Measurements from ENCODE around the gene ETV3. TPM values are rescaled to one million over a fixed set of nuclear protein-coding genes. Genes with fewer than 3 reads are reported as not detected.

ETV3 gene
- total RNA-seq, 4 donors from 2014 or later = 4.4 to 30.1 (median 19.6) TPM

- no peak overlapping the region for H3K4me3 ChIP-seq
- intact Hi-C loops (cut with DNase I; ENCODE audit: low total_unique reads) = no loop called here
Observed at GRCh38 chr1:157144509-157144908, 6.3 kb upstream of the ETV3 start.

GRCh38 chr1:157142765-157143423, 4.7 kb upstream of the ETV3 start:
- H3K27me3 ChIP-seq = no peaks in the 10 kb centered on the region
- DNase-seq = no peak
- no peaks in the 10 kb centered on the region for H3K4me1 ChIP-seq
- H3K27ac ChIP-seq = no peak overlapping the region
- intact Hi-C loops (cut with DNase I; ENCODE audit: low total_unique reads) = no loop called here
- TF ChIP-seq POLR2A (IDR thresholded peaks at IDR 0.05) = no peak
- no peak for TF ChIP-seq CTCF (IDR thresholded peaks at IDR 0.05)
- H3K4me3 ChIP-seq = no peak overlapping the region
- H3K9me3 ChIP-seq = no peaks in the 10 kb centered on the region
- no peaks in the 10 kb centered on the region for H3K36me3 ChIP-seq

More at GRCh38 chr1:157144509-157144908, 6.3 kb upstream of the ETV3 start:
- H3K36me3 ChIP-seq = no peaks in the 10 kb centered on the region
- H3K9me3 ChIP-seq = no peaks in the 10 kb centered on the region
- no peaks in the 10 kb centered on the region for H3K27me3 ChIP-seq
- H3K27ac ChIP-seq = no peak overlapping the region
- H3K4me1 ChIP-seq = no peaks in the 10 kb centered on the region
- TF ChIP-seq POLR2A (IDR thresholded peaks at IDR 0.05) (no peak), CTCF (IDR thresholded peaks at IDR 0.05) (no peak)
- no peak for DNase-seq

- no peaks in the 10 kb centered on the region for H3K9me3 ChIP-seq
- no peak overlapping the region for H3K4me3 ChIP-seq
- peaks cover 0 to under 1% of the 10 kb centered on the region in 2 donors for H3K4me1 ChIP-seq
- intact Hi-C loops (cut with DNase I; ENCODE audit: low total_unique reads) = no loop called here
- no peaks in the 10 kb centered on the region for H3K27me3 ChIP-seq
- H3K27ac ChIP-seq = no peak overlapping the region
- TF ChIP-seq POLR2A (IDR thresholded peaks at IDR 0.05) (no peak), CTCF (IDR thresholded peaks at IDR 0.05) (no peak)
- DNase-seq = no peak
- H3K36me3 ChIP-seq = no peaks in the 10 kb centered on the region
Observed at GRCh38 chr1:157142201-157142600, 4.0 kb upstream of the ETV3 start.

GRCh38 chr1:157141212-157141855, 3.1 kb upstream of the ETV3 start:
- DNase-seq = no peak
- Histone ChIP-seq H3K9me3 (no peaks in the 10 kb centered on the region), H3K4me3 (no peak overlapping the region), H3K27me3 (no peaks in the 10 kb centered on the region), H3K4me1 (peaks cover 0 to 9% of the 10 kb centered on the region in 2 donors), H3K27ac (no peak overlapping the region), H3K36me3 (no peaks in the 10 kb centered on the region)
- TF ChIP-seq CTCF (IDR thresholded peaks at IDR 0.05) (no peak), POLR2A (IDR thresholded peaks at IDR 0.05) (no peak)
- intact Hi-C loops (cut with DNase I; ENCODE audit: low total_unique reads) = no loop called here

GRCh38 chr1:157140063-157140588, 1.9 kb upstream of the ETV3 start:
- DNase-seq = no peak
- Histone ChIP-seq H3K9me3 (no peaks in the 10 kb centered on the region), H3K27ac (no peak overlapping the region), H3K36me3 (no peaks in the 10 kb centered on the region), H3K4me1 (peaks cover 0 to 10% of the 10 kb centered on the region in 2 donors), H3K4me3 (no peak overlapping the region), H3K27me3 (no peaks in the 10 kb centered on the region)
- intact Hi-C loops (cut with DNase I; ENCODE audit: low total_unique reads) = no loop called here
- TF ChIP-seq CTCF (IDR thresholded peaks at IDR 0.05) (no peak), POLR2A (IDR thresholded peaks at IDR 0.05) (no peak)

All from uterus (tissue), 4 donors.